ENCODE results near the gene TERC. TPM values are rescaled to one million over a fixed set of nuclear protein-coding genes. Genes with fewer than 3 reads are reported as not detected.

The TERC gene
- total and polyA plus RNA-seq, 10 of the 15 experiments (the other 5 are each of a cell fraction or from before 2014, with no cell fraction given) = 0.43 to 125 (median 6.2) TPM; not detected in 4

GRCh38 chr3:169764882-169765612 is at the start of gene TERC (continued):
- no peak for TF ChIP-seq MAX (IDR thresholded peaks at IDR 0.05; ENCODE audit: low read depth, low read length)
- no peak for TF ChIP-seq JUND (IDR thresholded peaks at IDR 0.05; ENCODE audit: low read depth, low read length)
- peak; percentile 52; the same call in 1 of the 2 replicates for TF ChIP-seq ELK1 (IDR thresholded peaks at IDR 0.05; ENCODE audit: low read depth, low read length)
- no peak; the same call in 1 of the 2 replicates for TF ChIP-seq HCFC1 (IDR thresholded peaks at IDR 0.05; ENCODE audit: low read length)
- TF ChIP-seq ESRRA (IDR thresholded peaks at IDR 0.05; ENCODE audit: low read length) = no peak
- TF ChIP-seq LARP7 (IDR thresholded peaks at IDR 0.05) = no peak
- TF ChIP-seq ZBED1 (IDR thresholded peaks at IDR 0.05; ENCODE audit: borderline replicate concordance) = 0 out of 2 replicates have a peak, but pooled peaks have one; percentile 58
- peak; percentile 97 for TF ChIP-seq CHD2 (IDR thresholded peaks at IDR 0.05; ENCODE audit: borderline replicate concordance, low read depth, low read length)
- peak; percentile 47 for TF ChIP-seq IKZF1 (conservative IDR thresholded peaks at IDR 0.05)
- TF ChIP-seq MYC (IDR thresholded peaks at IDR 0.05; ENCODE audit: insufficient read depth, insufficient read length, insufficient replicate concordance, low read length, severe bottlenecking) = no peak
- no peak for TF ChIP-seq ZNF687 (IDR thresholded peaks at IDR 0.05)
- TF ChIP-seq TARDBP (IDR thresholded peaks at IDR 0.05; ENCODE audit: borderline replicate concordance) = no peak
- peak in 1 of 2 experiments; percentile 46; a peak in 1 of 3 replicates for TF ChIP-seq EGR1 (IDR thresholded peaks at IDR 0.05; ENCODE audit: borderline replicate concordance in 1 of 2, low read depth in 2 of 2, low read length in 2 of 2)
- no peak for TF ChIP-seq IRF4 (IDR thresholded peaks at IDR 0.05; ENCODE audit: low read depth, low read length)
- no peak for TF ChIP-seq MEF2A (IDR thresholded peaks at IDR 0.05; ENCODE audit: insufficient read depth, low read depth, low read length)
- TF ChIP-seq BRCA1 (IDR thresholded peaks at IDR 0.05; ENCODE audit: low read depth, low read length) = peak; percentile 82
- no peak for TF ChIP-seq ZNF384 (IDR thresholded peaks at IDR 0.05; ENCODE audit: borderline replicate concordance, low read depth, low read length)
- no peak for TF ChIP-seq RAD51 (IDR thresholded peaks at IDR 0.05)
- TF ChIP-seq ZNF592 (IDR thresholded peaks at IDR 0.05) = no peak
- no peak for TF ChIP-seq SPI1 (IDR thresholded peaks at IDR 0.05; ENCODE audit: borderline replicate concordance, insufficient read depth, low read depth, low read length)
- TF ChIP-seq TCF7 (IDR thresholded peaks at IDR 0.05; ENCODE audit: borderline replicate concordance) = no peak

All from GM12878 (cell line).